ENCODE measurements around the gene SRC. TPM values are rescaled to one million over a fixed set of nuclear protein-coding genes. Genes with fewer than 3 reads are reported as not detected.

The SRC gene
- total and polyA plus RNA-seq, 2 donors from 2014 or later = 28.5 to 70.0 TPM

- Histone ChIP-seq H3K4me3 (ENCODE audit: low read length in 3 of 3) (no peak overlapping the region), H3K27ac (ENCODE audit: low read depth in 2 of 2, low read length in 2 of 2) (no peak overlapping the region), H3K36me3 (ENCODE audit: control insufficient read depth in 2 of 3, insufficient read depth in 3 of 3, low read length in 3 of 3) (no peaks in the 10 kb centered on the region), H3K9ac (ENCODE audit: low read length in 3 of 3) (no peak overlapping the region), H3K9me3 (ENCODE audit: control insufficient read depth in 2 of 3, insufficient read depth in 1 of 3, low read length in 3 of 3) (no peaks in the 10 kb centered on the region), H3K27me3 (ENCODE audit: control insufficient read depth, insufficient read depth, low read length) (no peaks in the 10 kb centered on the region), H3K4me1 (ENCODE audit: control insufficient read depth in 2 of 3, insufficient read depth in 2 of 3, low read depth in 1 of 3, low read length in 3 of 3) (no peaks in the 10 kb centered on the region)
- TF ChIP-seq CTCF (IDR thresholded peaks at IDR 0.05; ENCODE audit: borderline replicate concordance, extremely low read depth, insufficient read depth) = no peak
- intact Hi-C loops (cut with DNase I) = no loop called here
- no peak for DNase-seq
- no peak for FAIRE-seq
These were observed 96.6 kb downstream of the SRC start for GRCh38 chr20:37442547-37442946.

GRCh38 chr20:37442986-37443385 lies 97.0 kb downstream of the SRC start:
- Histone ChIP-seq H3K9ac (ENCODE audit: low read length in 3 of 3) (no peak overlapping the region), H3K27ac (ENCODE audit: low read depth in 2 of 2, low read length in 2 of 2) (no peak overlapping the region), H3K9me3 (ENCODE audit: control insufficient read depth in 2 of 3, insufficient read depth in 1 of 3, low read length in 3 of 3) (no peaks in the 10 kb centered on the region), H3K4me3 (ENCODE audit: low read length in 3 of 3) (no peak overlapping the region), H3K36me3 (ENCODE audit: control insufficient read depth in 2 of 3, insufficient read depth in 3 of 3, low read length in 3 of 3) (no peaks in the 10 kb centered on the region), H3K4me1 (ENCODE audit: control insufficient read depth in 2 of 3, insufficient read depth in 2 of 3, low read depth in 1 of 3, low read length in 3 of 3) (no peaks in the 10 kb centered on the region), H3K27me3 (ENCODE audit: control insufficient read depth, insufficient read depth, low read length) (no peaks in the 10 kb centered on the region)
- DNase-seq (no peak), FAIRE-seq (no peak)
- TF ChIP-seq CTCF (IDR thresholded peaks at IDR 0.05; ENCODE audit: borderline replicate concordance, extremely low read depth, insufficient read depth) = no peak
- intact Hi-C loops (cut with DNase I) = no loop called here

GRCh38 chr20:37443596-37443995 lies 97.7 kb downstream of the SRC start:
- Histone ChIP-seq H3K27me3 (ENCODE audit: control insufficient read depth, insufficient read depth, low read length) (no peaks in the 10 kb centered on the region), H3K9me3 (ENCODE audit: control insufficient read depth in 2 of 3, insufficient read depth in 1 of 3, low read length in 3 of 3) (no peaks in the 10 kb centered on the region), H3K9ac (ENCODE audit: low read length in 3 of 3) (no peak overlapping the region), H3K4me3 (ENCODE audit: low read length in 3 of 3) (no peak overlapping the region), H3K36me3 (ENCODE audit: control insufficient read depth in 2 of 3, insufficient read depth in 3 of 3, low read length in 3 of 3) (no peaks in the 10 kb centered on the region), H3K27ac (ENCODE audit: low read depth in 2 of 2, low read length in 2 of 2) (no peak overlapping the region), H3K4me1 (ENCODE audit: control insufficient read depth in 2 of 3, insufficient read depth in 2 of 3, low read depth in 1 of 3, low read length in 3 of 3) (no peaks in the 10 kb centered on the region)
- TF ChIP-seq CTCF (IDR thresholded peaks at IDR 0.05; ENCODE audit: borderline replicate concordance, extremely low read depth, insufficient read depth) = no peak
- DNase-seq (no peak), FAIRE-seq (no peak)
- intact Hi-C loops (cut with DNase I) = no loop called here

GRCh38 chr20:37445041-37445440 lies 99.1 kb downstream of the SRC start:
- no peaks in the 10 kb centered on the region for H3K9me3 ChIP-seq (ENCODE audit: control insufficient read depth in 2 of 3, insufficient read depth in 1 of 3, low read length in 3 of 3)
- no peaks in the 10 kb centered on the region for H3K36me3 ChIP-seq (ENCODE audit: control insufficient read depth in 2 of 3, insufficient read depth in 3 of 3, low read length in 3 of 3)
- intact Hi-C loops (cut with DNase I) = no loop called here
- H3K27ac ChIP-seq (ENCODE audit: low read depth in 2 of 2, low read length in 2 of 2) = no peak overlapping the region
- FAIRE-seq (no peak), DNase-seq (no peak)
- H3K4me3 ChIP-seq (ENCODE audit: low read length in 3 of 3) = no peak overlapping the region
- no peaks in the 10 kb centered on the region for H3K4me1 ChIP-seq (ENCODE audit: control insufficient read depth in 2 of 3, insufficient read depth in 2 of 3, low read depth in 1 of 3, low read length in 3 of 3)
- no peak for TF ChIP-seq CTCF (IDR thresholded peaks at IDR 0.05; ENCODE audit: borderline replicate concordance, extremely low read depth, insufficient read depth)
- H3K27me3 ChIP-seq (ENCODE audit: control insufficient read depth, insufficient read depth, low read length) = no peaks in the 10 kb centered on the region
- no peak overlapping the region for H3K9ac ChIP-seq (ENCODE audit: low read length in 3 of 3)

All from kidney (tissue), 14 donors.